AG04449 (cell line): ENCODE results near the gene PLEKHG4.
A peak's percentile ranks its signal among the peaks of the same experiment; 100 is the strongest.

Source experiments
- CTCF ChIA-PET: fragments of 350-600 bp; formaldehyde crosslinking; extraction: SDS; loops from one replicate; lab custom pipeline; 2021; ENCODE audit warnings: antibody characterized with exemption; lab: Yijun Ruan, JAX
- POLR2A ChIA-PET: fragments of 400-600, 350-600 bp; formaldehyde crosslinking; extraction: SDS; loops from one replicate; lab custom pipeline; 2020; ENCODE audit warnings: antibody characterized with exemption, inconsistent platforms; lab: Yijun Ruan, JAX
- DNase-seq: peaks from one replicate; pipeline ENCODE4 v3.0.0-alpha.2; 2010; ENCODE audit warnings: low read depth, low spot score
- H3K4me3 ChIP-seq: 2 replicates; pipeline ENCODE4 v1.5.1; 2011; ENCODE audit warnings: low read depth, mild to moderate bottlenecking, control low read depth, low read length
- TF ChIP-seq, protein P1 (sequence below): IDR thresholded peaks from one replicate; pipeline ENCODE4 v1.5.1; 2011; ENCODE audit warnings: mild to moderate bottlenecking, moderate library complexity, low read length, control low read depth, inconsistent platforms; ENCODE audit not compliant: insufficient read depth; ENCODE audit errors: missing control alignments

PLEKHG4 gene

DNA sequence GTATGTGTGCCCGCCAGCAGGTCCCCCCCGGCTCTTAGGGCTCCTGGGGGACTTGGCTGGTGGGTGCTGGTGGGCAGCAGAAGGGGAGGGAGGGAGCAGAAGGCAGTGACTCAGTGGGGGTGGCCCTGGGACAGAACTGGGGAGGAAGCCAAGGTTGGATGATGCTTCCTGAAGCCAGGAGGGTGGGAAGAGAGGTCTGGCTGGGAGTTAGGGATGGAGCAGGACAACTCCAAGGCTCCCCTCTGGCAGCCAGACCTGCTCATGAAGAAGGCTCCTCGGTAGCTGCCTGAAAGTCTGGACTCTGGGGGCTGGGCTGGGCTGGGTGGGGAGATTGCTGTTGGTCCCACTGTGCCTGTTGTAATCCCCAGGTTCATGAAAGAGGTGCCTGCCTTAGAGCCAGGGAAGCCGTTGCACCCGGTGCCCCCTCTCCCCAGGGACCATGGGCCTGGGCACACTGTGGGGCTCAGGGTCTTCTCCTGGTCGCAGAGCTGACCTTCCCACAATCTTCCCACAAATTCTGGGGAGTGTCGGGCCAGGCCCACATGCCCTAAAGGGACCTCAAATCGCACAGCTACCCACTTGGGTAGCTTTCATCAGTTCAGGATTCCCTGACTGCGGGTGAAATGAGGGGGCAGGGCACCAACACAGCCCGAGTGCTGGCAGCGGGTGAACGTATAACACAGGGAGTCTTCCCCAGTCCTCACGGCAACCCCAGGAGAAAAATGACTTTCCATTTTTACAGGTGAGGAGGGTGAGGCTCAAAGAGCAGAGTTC, 1.1 kb upstream of the PLEKHG4 start:
- peak; percentile 28 for DNase-seq
- H3K4me3 ChIP-seq = peak overlapping the region; percentile 71
- CTCF ChIA-PET = interaction anchor here (0.9 to 2.7 kb wide), 18 partner anchors 9 to 243 kb away, joined by 3 to 15 read pairs (median 4); partner anchors contain the start of gene SLC9A5
- TF ChIP-seq, protein P1, sequence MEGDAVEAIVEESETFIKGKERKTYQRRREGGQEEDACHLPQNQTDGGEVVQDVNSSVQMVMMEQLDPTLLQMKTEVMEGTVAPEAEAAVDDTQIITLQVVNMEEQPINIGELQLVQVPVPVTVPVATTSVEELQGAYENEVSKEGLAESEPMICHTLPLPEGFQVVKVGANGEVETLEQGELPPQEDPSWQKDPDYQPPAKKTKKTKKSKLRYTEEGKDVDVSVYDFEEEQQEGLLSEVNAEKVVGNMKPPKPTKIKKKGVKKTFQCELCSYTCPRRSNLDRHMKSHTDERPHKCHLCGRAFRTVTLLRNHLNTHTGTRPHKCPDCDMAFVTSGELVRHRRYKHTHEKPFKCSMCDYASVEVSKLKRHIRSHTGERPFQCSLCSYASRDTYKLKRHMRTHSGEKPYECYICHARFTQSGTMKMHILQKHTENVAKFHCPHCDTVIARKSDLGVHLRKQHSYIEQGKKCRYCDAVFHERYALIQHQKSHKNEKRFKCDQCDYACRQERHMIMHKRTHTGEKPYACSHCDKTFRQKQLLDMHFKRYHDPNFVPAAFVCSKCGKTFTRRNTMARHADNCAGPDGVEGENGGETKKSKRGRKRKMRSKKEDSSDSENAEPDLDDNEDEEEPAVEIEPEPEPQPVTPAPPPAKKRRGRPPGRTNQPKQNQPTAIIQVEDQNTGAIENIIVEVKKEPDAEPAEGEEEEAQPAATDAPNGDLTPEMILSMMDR = no peak
- POLR2A ChIA-PET = interaction anchor here (0.7 to 1.8 kb wide), 5 partner anchors 10 to 51 kb away, joined by 3 to 13 read pairs (median 4); partner anchors contain the start of gene TMEM208

DNA sequence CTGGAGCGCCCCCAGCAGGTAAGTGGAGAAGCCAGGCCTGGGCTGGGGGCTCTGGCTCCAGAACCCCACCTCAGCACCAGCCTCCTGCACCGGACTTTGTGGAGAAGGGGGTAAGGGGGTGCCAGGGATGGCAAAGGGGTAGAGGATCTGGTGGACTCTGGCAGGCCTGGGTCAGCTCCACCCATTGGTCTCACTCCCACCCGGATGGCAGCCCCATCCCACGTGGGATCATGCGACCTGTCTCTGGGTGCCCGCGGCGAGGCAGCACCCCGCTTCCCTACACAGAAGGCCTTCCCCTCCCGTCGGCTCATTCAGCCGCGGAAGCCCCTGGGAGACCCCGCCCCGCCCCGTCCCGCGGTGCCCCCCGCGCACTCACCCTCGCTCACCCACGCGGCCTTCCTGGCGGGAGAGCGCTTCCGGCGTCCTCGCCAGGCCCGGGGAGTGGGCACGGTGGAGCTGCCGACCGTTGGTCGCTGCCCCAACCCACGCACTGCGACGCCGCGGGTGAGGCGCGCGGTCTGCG, 498 bp upstream of the PLEKHG4 start:
- POLR2A ChIA-PET = interaction anchor here (0.7 to 1.8 kb wide), 2 partner anchors 10 to 33 kb away, joined by 3 to 13 read pairs; no protein-coding TSS in a partner anchor

DNA sequence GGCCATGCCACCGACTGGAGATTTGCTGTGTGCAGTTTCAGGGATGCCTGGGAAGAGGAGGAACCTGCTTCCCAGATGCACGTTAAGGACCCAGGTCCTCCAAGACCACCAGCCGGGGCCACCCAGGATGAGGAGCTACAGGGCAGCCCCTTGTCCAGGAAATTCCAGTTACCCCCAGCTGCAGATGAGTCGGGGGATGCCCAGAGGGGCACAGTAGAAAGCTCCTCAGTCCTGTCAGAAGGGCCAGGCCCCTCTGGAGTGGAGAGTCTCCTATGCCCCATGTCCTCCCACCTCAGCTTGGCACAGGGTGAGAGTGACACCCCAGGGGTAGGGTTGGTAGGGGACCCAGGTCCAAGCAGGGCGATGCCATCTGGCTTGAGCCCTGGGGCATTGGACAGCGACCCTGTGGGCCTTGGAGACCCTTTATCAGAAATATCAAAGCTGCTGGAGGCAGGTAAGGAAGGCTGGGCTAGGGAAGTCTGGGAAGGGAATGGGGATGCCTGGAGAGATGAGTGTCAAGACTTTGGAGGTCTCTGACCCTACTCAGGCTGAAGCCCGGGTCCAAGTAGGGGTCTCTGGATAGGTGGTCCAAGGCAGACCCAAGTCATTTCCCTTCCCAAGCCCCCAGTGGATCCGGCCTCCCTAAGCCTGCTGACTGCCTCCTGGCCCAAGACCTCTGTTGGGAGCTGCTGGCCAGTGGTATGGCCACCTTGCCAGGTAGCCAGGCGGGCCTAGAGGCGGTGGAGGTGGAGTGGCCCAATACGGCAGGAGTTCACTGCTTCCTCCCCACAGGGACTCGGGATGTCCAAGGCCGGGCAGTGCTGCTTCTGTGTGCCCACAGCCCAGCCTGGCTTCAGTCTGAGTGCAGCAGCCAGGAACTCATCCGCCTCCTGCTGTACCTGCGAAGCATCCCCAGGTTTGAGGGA, 1.0 kb downstream of the PLEKHG4 start:
- peak overlapping the region; percentile 71 for H3K4me3 ChIP-seq
- TF ChIP-seq, protein P1 = no peak
- ChIA-PET POLR2A (interaction anchor here (1.0 kb wide), 1 partner anchor 32 kb away, joined by 3 read pairs; no protein-coding TSS in a partner anchor), CTCF (interaction anchor here (0.7 to 1.8 kb wide), 13 partner anchors 9 to 234 kb away, joined by 3 to 7 read pairs (median 3); no protein-coding TSS in a partner anchor)
- no peak for DNase-seq

More for the DNA sequence above, 498 bp upstream of the PLEKHG4 start:
- peak overlapping the region; percentile 71 for H3K4me3 ChIP-seq
- TF ChIP-seq, protein P1 = no peak
- CTCF ChIA-PET = interaction anchor here (0.9 to 2.7 kb wide), 12 partner anchors 9 to 187 kb away, joined by 3 to 15 read pairs (median 4); no protein-coding TSS in a partner anchor
- DNase-seq = no peak

DNA sequence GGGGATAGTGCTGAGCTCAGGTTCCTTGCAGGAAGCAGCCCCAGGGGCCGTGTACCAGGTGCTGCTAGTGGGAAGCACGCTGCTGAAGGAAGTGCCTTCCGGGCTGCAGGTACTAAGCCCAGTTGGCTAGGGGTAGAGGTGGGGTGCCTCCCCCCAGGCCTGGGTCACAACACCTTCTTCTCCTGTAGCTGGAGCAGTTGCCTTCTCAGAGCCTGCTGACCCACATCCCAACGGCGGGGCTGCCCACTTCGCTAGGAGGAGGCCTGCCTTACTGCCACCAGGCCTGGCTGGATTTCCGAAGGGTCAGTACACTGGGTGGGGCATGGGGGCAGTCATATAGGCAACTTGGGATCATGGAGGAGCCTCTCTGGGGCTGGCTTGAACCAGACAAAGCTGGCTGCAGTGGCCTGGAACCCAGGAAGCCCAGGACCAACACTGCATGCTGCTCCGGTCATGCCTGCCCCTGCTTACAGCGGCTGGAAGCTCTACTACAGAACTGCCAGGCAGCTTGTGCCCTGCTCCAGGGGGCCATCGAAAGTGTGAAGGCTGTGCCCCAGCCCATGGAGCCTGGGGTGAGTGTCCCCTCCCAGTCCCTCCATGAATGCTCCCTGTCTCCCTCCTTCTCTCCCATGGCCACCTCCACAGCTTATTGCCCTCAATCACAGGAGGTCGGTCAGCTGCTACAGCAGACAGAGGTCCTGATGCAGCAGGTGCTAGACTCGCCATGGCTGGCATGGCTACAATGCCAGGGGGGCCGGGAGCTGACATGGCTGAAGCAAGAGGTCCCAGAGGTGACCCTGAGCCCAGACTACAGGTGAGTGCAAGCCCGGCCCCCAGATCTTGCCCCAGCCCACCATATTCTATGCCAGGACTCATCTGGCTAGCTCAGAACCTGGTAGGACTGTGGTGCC, 2.5 kb downstream of the PLEKHG4 start:
- POLR2A ChIA-PET = no interaction called here

DNA sequence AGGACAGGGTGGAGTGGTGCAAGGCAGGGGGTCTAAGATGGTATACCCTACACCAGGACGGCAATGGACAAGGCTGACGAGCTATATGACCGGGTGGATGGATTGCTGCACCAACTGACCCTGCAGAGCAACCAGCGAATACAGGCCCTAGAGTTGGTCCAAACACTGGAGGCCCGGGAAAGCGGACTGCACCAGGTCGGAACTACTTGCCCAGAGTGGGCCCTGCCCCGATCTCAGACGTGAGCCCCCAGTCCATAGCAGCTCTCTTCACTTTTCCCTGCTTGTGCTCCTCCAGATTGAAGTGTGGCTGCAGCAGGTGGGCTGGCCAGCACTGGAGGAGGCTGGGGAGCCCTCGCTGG, 3.1 kb downstream of the PLEKHG4 start:
- ChIA-PET CTCF (interaction anchor here (0.7 to 1.4 kb wide), 5 partner anchors 11 to 239 kb away, joined by 3 to 7 read pairs (median 3); partner anchors contain the start of genes SLC9A5 and ZDHHC1), POLR2A (no interaction called here)
- no peak for DNase-seq
- TF ChIP-seq, protein P1 = no peak
- H3K4me3 ChIP-seq = no peak overlapping the region

More for the DNA sequence above, 2.5 kb downstream of the PLEKHG4 start:
- no peak for DNase-seq
- TF ChIP-seq, protein P1 = no peak
- H3K4me3 ChIP-seq = no peak overlapping the region
- CTCF ChIA-PET = interaction anchor here (0.7 to 1.8 kb wide), 9 partner anchors 8 to 239 kb away, joined by 3 to 7 read pairs (median 3); partner anchors contain the start of genes SLC9A5 and ZDHHC1
